Embryonic facial prominence (tissue), 1 donor: ENCODE measurements around the gene SPATA12.

Experiments
- DNase-seq: peaks from one replicate; pipeline ENCODE4 v3.0.0-alpha.2; 2016; ENCODE audit errors: extremely low spot score

Gene SPATA12

GRCh38 chr3:57116501-57116900 is 56.0 kb downstream of the SPATA12 start:
- DNase-seq = no peak

DNA sequence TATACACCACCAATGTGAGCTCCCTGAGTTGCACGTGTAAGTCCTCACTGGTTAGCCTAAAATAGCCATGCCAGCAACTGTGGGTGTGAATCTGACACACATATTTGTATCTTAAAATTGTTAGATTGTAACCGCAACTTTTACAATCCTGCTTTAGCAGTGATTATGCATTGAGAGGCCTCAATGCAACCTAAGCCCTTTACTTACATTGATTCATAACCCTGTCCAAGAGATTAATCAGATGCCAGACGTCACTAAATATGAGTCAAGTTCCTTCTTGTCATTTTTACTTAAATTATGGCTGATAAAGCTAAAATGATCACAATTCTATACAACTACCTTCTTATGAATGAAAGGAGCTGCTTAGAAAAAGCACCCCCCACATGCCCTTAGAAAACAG is 57.8 kb downstream of the SPATA12 start:
- DNase-seq = no peak

- no peak for DNase-seq
Observed at GRCh38 chr3:57120040-57120439, 59.6 kb downstream of the SPATA12 start.

DNA sequence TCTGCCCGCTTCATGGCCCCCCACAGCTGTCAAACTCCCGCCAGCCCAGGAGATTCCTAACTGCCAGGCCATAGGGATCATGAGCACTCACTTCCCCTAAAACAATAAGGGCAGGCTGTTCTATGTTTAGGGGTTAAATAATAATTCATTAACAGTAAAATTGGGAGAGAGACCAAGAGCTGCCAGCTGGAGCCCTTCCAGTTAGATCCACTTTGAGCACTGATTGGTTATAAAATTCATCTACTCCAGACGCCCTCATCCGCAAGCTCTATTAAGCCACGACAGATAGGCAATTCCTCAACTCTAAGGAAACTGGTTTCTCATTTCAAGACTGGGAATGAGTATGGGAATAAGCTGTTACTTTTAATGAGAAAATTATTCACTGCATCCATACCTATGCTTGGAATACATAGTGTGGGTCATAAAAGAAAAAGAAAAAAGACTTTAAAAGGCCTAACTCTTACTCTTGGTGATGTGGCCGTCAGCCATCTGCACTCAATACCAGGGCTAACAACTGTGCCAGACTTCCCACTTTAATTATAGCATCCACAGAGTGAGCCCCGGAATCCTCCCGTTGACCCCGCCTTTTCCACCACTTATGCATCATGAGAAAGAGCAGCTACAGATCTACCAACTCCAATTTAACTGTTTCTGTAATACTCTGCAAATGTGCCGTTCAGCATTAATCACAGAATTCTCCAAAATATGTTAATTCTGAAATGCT is 60.1 kb downstream of the SPATA12 start:
- no peak for DNase-seq
